Astrocyte (in vitro differentiated cells and primary cell): ENCODE measurements around the gene ASCC2. TPM values are rescaled to one million over a fixed set of nuclear protein-coding genes. Genes with fewer than 3 reads are reported as not detected.

Experiments used
- DNase-seq: peaks from one replicate; pipeline ENCODE4 v3.0.0-alpha.2; 2010; ENCODE audit warnings: low read depth
- FAIRE-seq: peaks from 2 replicates; lab custom pipeline; 2011; peaks lifted over from hg19 to GRCh38; lab: Jason Lieb, UNC
- H2AFZ ChIP-seq: 2 replicates; pipeline ENCODE4 v1.6.0; 2012; ENCODE audit warnings: low read depth, low read length, inconsistent platforms
- H3K27ac ChIP-seq: 2 replicates; pipeline ENCODE4 v1.5.1; 2011; ENCODE audit warnings: low read depth, low read length, inconsistent platforms
- H3K27me3 ChIP-seq: 2 replicates; pipeline ENCODE4 v1.6.0; 2011; ENCODE audit warnings: low read length, inconsistent platforms; ENCODE audit not compliant: insufficient read depth
- H3K36me3 ChIP-seq: 2 replicates; pipeline ENCODE4 v1.5.1; 2011; ENCODE audit warnings: low read length, inconsistent platforms; ENCODE audit not compliant: insufficient read depth
- H3K4me1 ChIP-seq: 2 replicates; pipeline ENCODE4 v1.5.1; 2011; ENCODE audit warnings: low read length, inconsistent platforms; ENCODE audit not compliant: insufficient read depth
- H3K4me2 ChIP-seq: 2 replicates; pipeline ENCODE4 v1.6.0; 2012; ENCODE audit warnings: low read length, inconsistent platforms
- H3K4me3 ChIP-seq: 2 replicates; pipeline ENCODE4 v1.5.1; 2011; ENCODE audit warnings: low read depth, mild to moderate bottlenecking, low read length, inconsistent platforms; ENCODE audit not compliant: insufficient read depth
- H3K79me2 ChIP-seq: 2 replicates; pipeline ENCODE4 v1.6.0; 2012; ENCODE audit warnings: mild to moderate bottlenecking, low read length, inconsistent platforms; ENCODE audit not compliant: insufficient read depth
- H3K9ac ChIP-seq: 2 replicates; pipeline ENCODE4 v1.6.0; 2012; ENCODE audit warnings: mild to moderate bottlenecking, low read length, inconsistent platforms
- H3K9me3 ChIP-seq: 2 replicates; pipeline ENCODE4 v1.5.1; 2012; ENCODE audit warnings: low read depth, mild to moderate bottlenecking, low read length, inconsistent platforms; ENCODE audit not compliant: insufficient read depth
- H4K20me1 ChIP-seq: 2 replicates; pipeline ENCODE4 v1.6.0; 2012; ENCODE audit warnings: low read length, inconsistent platforms; ENCODE audit not compliant: insufficient read depth
- H3K27ac Mint-ChIP-seq: one replicate; pipeline ENCODE4 v1.8.0; 2021; ENCODE audit warnings: mild to moderate bottlenecking, mixed read lengths; ENCODE audit not compliant: unreplicated experiment
- H3K27me3 Mint-ChIP-seq: one replicate; pipeline ENCODE4 v1.8.0; 2021; ENCODE audit warnings: low read depth, mixed read lengths; ENCODE audit not compliant: unreplicated experiment
- H3K36me3 Mint-ChIP-seq: one replicate; pipeline ENCODE4 v1.8.0; 2021; ENCODE audit warnings: low read depth, mixed read lengths; ENCODE audit not compliant: unreplicated experiment
- H3K4me1 Mint-ChIP-seq: one replicate; pipeline ENCODE4 v1.8.0; 2021; ENCODE audit warnings: low read depth, mixed read lengths; ENCODE audit not compliant: unreplicated experiment
- H3K4me3 Mint-ChIP-seq: one replicate; pipeline ENCODE4 v1.8.0; 2021; ENCODE audit warnings: mild to moderate bottlenecking, moderate library complexity, mixed read lengths; ENCODE audit not compliant: unreplicated experiment
- H3K9me3 Mint-ChIP-seq: one replicate; pipeline ENCODE4 v1.8.0; 2021; ENCODE audit warnings: mild to moderate bottlenecking, mixed read lengths; ENCODE audit not compliant: unreplicated experiment
- EZH2 ChIP-seq: IDR thresholded peaks from 2 replicates; pipeline ENCODE4 v1.6.1; 2012; ENCODE audit warnings: mild to moderate bottlenecking, low read length, inconsistent platforms; ENCODE audit not compliant: insufficient read depth
- total RNA-seq: library from RNA; stranded (reverse); gene quantifications from 2 replicates; pipeline ENCODE4 v1.2.1, GENCODE V29; 2021
- TF ChIP-seq, protein P1 (sequence below): IDR thresholded peaks from 2 replicates; pipeline ENCODE4 v1.5.1; 2011; ENCODE audit warnings: low read depth, mild to moderate bottlenecking, inconsistent platforms, low read length, moderate library complexity; ENCODE audit not compliant: insufficient read depth

Gene ASCC2
- total RNA-seq, 1 donor from 2014 or later = 71.2 TPM

DNA sequence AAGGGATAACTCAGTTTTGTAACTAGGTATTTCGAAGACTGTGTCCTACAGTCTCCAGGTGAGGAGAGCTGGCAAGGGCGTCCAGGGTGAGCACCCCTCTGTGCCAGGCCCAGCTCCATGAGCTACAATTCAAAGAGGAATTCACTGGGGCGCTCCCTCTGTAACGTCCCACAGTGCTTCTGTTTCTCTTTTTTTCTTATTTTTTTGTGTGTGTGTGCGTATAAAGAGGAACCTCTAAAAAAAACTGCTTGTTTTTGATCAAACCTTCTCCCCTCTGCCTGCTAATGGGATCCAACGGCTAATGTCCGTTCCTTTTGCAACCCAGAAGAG lies 17.1 kb downstream of the ASCC2 start:
- Histone ChIP-seq H2AFZ (no peak overlapping the region), H3K9ac (no peak overlapping the region), H3K79me2 (no peaks in the 10 kb centered on the region), H3K9me3 (no peaks in the 10 kb centered on the region), H4K20me1 (peaks cover 4% of the 10 kb centered on the region), H3K4me2 (no peak overlapping the region), H3K27ac (peak overlapping the region; percentile 28), H3K36me3 (peaks cover 22% of the 10 kb centered on the region), H3K4me1 (peaks cover 13% of the 10 kb centered on the region), H3K4me3 (no peak overlapping the region), H3K27me3 (no peaks in the 10 kb centered on the region)
- H3K4me1 Mint-ChIP-seq = peaks cover 2% of the 10 kb centered on the region
- FAIRE-seq (no peak), DNase-seq (no peak)
- H3K36me3 Mint-ChIP-seq = peaks cover 36% of the 10 kb centered on the region
- no peak overlapping the region for H3K4me3 Mint-ChIP-seq
- no peaks in the 10 kb centered on the region for H3K27me3 Mint-ChIP-seq
- H3K9me3 Mint-ChIP-seq = no peaks in the 10 kb centered on the region
- H3K27ac Mint-ChIP-seq = peak overlapping the region; percentile 66
- TF ChIP-seq, protein P1, sequence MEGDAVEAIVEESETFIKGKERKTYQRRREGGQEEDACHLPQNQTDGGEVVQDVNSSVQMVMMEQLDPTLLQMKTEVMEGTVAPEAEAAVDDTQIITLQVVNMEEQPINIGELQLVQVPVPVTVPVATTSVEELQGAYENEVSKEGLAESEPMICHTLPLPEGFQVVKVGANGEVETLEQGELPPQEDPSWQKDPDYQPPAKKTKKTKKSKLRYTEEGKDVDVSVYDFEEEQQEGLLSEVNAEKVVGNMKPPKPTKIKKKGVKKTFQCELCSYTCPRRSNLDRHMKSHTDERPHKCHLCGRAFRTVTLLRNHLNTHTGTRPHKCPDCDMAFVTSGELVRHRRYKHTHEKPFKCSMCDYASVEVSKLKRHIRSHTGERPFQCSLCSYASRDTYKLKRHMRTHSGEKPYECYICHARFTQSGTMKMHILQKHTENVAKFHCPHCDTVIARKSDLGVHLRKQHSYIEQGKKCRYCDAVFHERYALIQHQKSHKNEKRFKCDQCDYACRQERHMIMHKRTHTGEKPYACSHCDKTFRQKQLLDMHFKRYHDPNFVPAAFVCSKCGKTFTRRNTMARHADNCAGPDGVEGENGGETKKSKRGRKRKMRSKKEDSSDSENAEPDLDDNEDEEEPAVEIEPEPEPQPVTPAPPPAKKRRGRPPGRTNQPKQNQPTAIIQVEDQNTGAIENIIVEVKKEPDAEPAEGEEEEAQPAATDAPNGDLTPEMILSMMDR = no peak
- no peak for TF ChIP-seq EZH2

DNA sequence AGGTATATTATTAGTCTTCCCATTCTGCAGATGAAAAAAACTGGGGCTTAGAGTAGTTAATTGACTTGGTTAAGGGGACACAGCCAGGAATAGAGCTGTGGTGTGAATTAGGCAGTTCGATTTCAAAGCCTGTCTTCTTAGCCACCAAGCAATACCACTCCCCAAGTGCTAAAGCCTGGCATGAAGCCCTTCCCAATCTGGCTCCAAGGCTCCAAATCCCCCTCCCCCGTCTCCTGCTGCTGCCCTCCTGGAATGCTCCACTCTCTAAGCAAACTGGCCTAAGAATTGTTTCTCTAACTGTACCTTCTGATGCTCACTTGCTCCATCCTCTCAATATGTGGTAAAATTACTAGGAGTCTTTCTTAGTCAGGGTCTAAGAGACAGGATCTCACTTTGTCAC lies 18.6 kb downstream of the ASCC2 start:
- H3K9me3 Mint-ChIP-seq = no peaks in the 10 kb centered on the region
- peaks cover 42% of the 10 kb centered on the region for H3K36me3 Mint-ChIP-seq
- Histone ChIP-seq H4K20me1 (peaks cover 4% of the 10 kb centered on the region), H3K9ac (no peak overlapping the region), H3K36me3 (peaks cover 34% of the 10 kb centered on the region), H3K4me3 (no peak overlapping the region), H3K27me3 (no peaks in the 10 kb centered on the region), H3K27ac (no peak overlapping the region), H3K4me2 (no peak overlapping the region), H3K79me2 (no peaks in the 10 kb centered on the region), H3K9me3 (no peaks in the 10 kb centered on the region), H3K4me1 (peaks cover 13% of the 10 kb centered on the region), H2AFZ (no peak overlapping the region)
- DNase-seq = no peak
- no peaks in the 10 kb centered on the region for H3K27me3 Mint-ChIP-seq
- no peak overlapping the region for H3K27ac Mint-ChIP-seq
- no peak for TF ChIP-seq EZH2
- TF ChIP-seq, protein P1 = no peak
- no peak overlapping the region for H3K4me3 Mint-ChIP-seq
- H3K4me1 Mint-ChIP-seq = peaks cover 2% of the 10 kb centered on the region
- FAIRE-seq = no peak

DNA sequence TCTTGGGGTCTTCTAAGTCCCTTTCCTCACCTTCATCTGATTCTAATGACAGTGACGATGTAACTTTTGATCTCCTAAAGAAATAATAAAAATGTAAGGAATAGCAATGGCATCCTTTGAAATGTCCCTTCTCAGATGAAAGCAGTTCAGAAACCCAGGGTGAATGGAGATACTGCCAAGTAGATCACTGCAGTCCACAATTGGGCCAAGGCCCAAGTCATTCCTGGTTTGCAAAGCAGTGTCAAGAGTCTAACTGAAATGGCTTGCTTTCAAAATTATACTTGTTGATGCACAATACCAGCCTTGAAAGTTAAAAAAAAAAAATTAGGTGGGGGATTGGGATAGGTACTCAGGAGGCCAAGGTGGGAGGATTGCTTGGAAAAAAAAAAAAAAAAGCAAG lies 20.4 kb downstream of the ASCC2 start:
- H3K27ac Mint-ChIP-seq = no peak overlapping the region
- Histone ChIP-seq H3K4me3 (no peak overlapping the region), H3K27me3 (no peaks in the 10 kb centered on the region), H3K4me1 (peaks cover 13% of the 10 kb centered on the region), H3K79me2 (no peaks in the 10 kb centered on the region), H3K9ac (no peak overlapping the region), H3K9me3 (no peaks in the 10 kb centered on the region), H3K27ac (no peak overlapping the region), H3K36me3 (peaks cover 37% of the 10 kb centered on the region), H4K20me1 (peaks cover 4% of the 10 kb centered on the region), H3K4me2 (no peak overlapping the region), H2AFZ (no peak overlapping the region)
- DNase-seq = no peak
- no peak for TF ChIP-seq EZH2
- TF ChIP-seq, protein P1 = no peak
- no peak for FAIRE-seq
- no peaks in the 10 kb centered on the region for H3K27me3 Mint-ChIP-seq
- H3K9me3 Mint-ChIP-seq = no peaks in the 10 kb centered on the region
- H3K4me3 Mint-ChIP-seq = no peak overlapping the region
- H3K36me3 Mint-ChIP-seq = peaks cover 44% of the 10 kb centered on the region
- H3K4me1 Mint-ChIP-seq = peaks cover 5% of the 10 kb centered on the region
